Activated T-cell treated with anti-CD3 and anti-CD28 coated beads, Interleukin-2, amount 50 U/mL, for 72 hours (primary cell): Measurements from ENCODE around the gene MEF2B. TPM values are rescaled to one million over a fixed set of nuclear protein-coding genes. Genes with fewer than 3 reads are reported as not detected.

Experiments
- ATAC-seq, 2 donors: fragments of 150-1000 bp; cut with Tn5 transposase; replicated peaks in 1 of 2; 2 replicates each; pipeline ENCODE4 v1.10.0; 2021; ENCODE audit warnings: moderate library complexity in 2 of 2, mild to moderate bottlenecking in 1 of 2
- DNase-seq, 2 donors: peaks; one replicate each; pipeline ENCODE4 v3.0.0; 2021 to 2022; ENCODE audit warnings: mixed read lengths in 1 of 2
- H3K27ac Mint-ChIP-seq: one replicate; pipeline ENCODE4 v1.8.0; 2022; ENCODE audit warnings: mild to moderate bottlenecking, moderate library complexity, mixed read lengths
- H3K27me3 Mint-ChIP-seq: one replicate; pipeline ENCODE4 v1.8.0; 2022; ENCODE audit warnings: low read depth, mixed read lengths
- H3K36me3 Mint-ChIP-seq, 2 donors: one replicate each; pipeline ENCODE4 v1.8.0; 2022; ENCODE audit warnings: mixed read lengths in 2 of 2, mild to moderate bottlenecking in 1 of 2; ENCODE audit not compliant: insufficient read depth in 2 of 2
- H3K4me1 Mint-ChIP-seq: one replicate; pipeline ENCODE4 v1.8.0; 2022; ENCODE audit warnings: low read depth, mixed read lengths
- H3K4me3 Mint-ChIP-seq, 2 donors: one replicate each; pipeline ENCODE4 v1.8.0; 2022; ENCODE audit warnings: mild to moderate bottlenecking in 2 of 2, mixed read lengths in 2 of 2, moderate library complexity in 2 of 2
- H3K9me3 Mint-ChIP-seq, 2 donors: one replicate each; pipeline ENCODE4 v1.8.0; 2022; ENCODE audit warnings: mixed read lengths in 2 of 2
- total RNA-seq, 2 donors: library from RNA; stranded (reverse); gene quantifications; one replicate each; pipeline ENCODE4 v1.2.3, GENCODE V29; 2022

MEF2B gene
- 1 to 10 TPM; 2.1 to 6.4 TPM for total RNA-seq

GRCh38 chr19:19170053-19170872, at the start of gene MEF2B:
Gene MEF2B, minus strand, starts transcription at chr19:19170263. Its CDS starts 19,528 bp downstream, at chr19:19150735.
- Mint-ChIP-seq H3K4me1 (peaks cover 13% of the 10 kb centered on the region), H3K27me3 (no peaks in the 10 kb centered on the region), H3K4me3 (peak within 1 kb of the TSS; percentile 57 to 64), H3K36me3 (no peaks in the 10 kb centered on the region), H3K27ac (no peak within 1 kb of the TSS), H3K9me3 (no peaks in the 10 kb centered on the region)
- peak; percentile 95 to 97 for ATAC-seq
- DNase-seq = peak; percentile 83 to 86

- ATAC-seq (no peak), DNase-seq (no peak)
- H3K36me3 Mint-ChIP-seq = no peaks in the 10 kb centered on the region
- no peak overlapping the region for H3K27ac Mint-ChIP-seq
- no peak overlapping the region for H3K4me3 Mint-ChIP-seq
- H3K9me3 Mint-ChIP-seq = no peaks in the 10 kb centered on the region
- peaks cover 13% of the 10 kb centered on the region for H3K4me1 Mint-ChIP-seq
- H3K27me3 Mint-ChIP-seq = peaks cover 17% of the 10 kb centered on the region
Observed at GRCh38 chr19:19218911-19219310, 48.8 kb upstream of the MEF2B start.

- no peaks in the 10 kb centered on the region for H3K36me3 Mint-ChIP-seq
- peak in 1 of 2 donors; percentile 9 for ATAC-seq
- H3K27ac Mint-ChIP-seq = no peak overlapping the region
- DNase-seq = no peak
- H3K27me3 Mint-ChIP-seq = peaks cover 33% of the 10 kb centered on the region
- no peaks in the 10 kb centered on the region for H3K9me3 Mint-ChIP-seq
- peaks cover 16% of the 10 kb centered on the region for H3K4me1 Mint-ChIP-seq
- H3K4me3 Mint-ChIP-seq = no peak overlapping the region
Observed at GRCh38 chr19:19217099-19217498, 47.0 kb upstream of the MEF2B start.

DNA sequence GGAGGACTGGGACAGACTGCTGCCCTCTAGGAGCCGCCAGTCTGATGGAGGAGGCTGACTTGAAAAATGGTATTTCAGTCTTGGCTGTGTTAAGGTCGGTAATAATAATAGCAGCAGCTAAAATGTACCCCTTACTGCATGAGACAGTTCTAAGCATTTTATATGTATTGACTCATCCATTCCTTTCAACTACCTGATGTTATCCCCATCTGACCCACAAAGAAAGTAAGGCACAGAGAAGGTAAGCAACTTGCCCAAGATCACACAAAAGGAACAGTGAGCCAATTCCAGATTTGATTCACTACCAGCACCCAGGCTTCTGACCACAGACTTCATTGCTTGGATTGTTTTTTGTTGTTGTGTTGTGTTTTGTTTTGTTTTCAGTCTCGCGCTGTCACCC, 45.7 kb upstream of the MEF2B start:
- Mint-ChIP-seq H3K36me3 (no peaks in the 10 kb centered on the region), H3K4me3 (no peak overlapping the region), H3K27me3 (peaks cover 40% of the 10 kb centered on the region), H3K27ac (no peak overlapping the region), H3K9me3 (no peaks in the 10 kb centered on the region), H3K4me1 (peaks cover 16% of the 10 kb centered on the region)
- peak; percentile 35 to 55 for ATAC-seq
- DNase-seq = no peak

DNA sequence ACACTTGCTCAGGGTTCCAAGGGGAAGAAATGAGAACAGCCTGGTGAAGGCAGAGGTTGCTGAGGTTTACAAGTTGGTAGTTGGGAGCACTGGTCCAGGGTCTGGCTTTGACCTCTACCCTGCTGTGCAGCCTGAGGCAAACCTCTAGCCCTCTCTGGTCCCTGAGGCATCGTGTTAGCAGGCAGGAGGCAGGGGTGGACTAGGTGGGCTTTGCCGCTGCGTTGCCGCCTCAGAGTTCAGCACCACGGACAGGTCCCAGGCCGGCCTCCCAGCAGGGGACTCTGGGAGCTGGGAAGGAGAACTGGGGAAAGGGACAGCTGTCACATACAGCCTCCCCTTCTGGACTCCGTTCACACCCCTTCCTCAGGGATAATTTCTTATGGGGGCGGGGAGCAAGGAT, 44.8 kb upstream of the MEF2B start:
- Mint-ChIP-seq H3K9me3 (no peaks in the 10 kb centered on the region), H3K27me3 (peaks cover 46% of the 10 kb centered on the region), H3K36me3 (no peaks in the 10 kb centered on the region), H3K4me1 (peaks cover 16% of the 10 kb centered on the region), H3K27ac (no peak overlapping the region), H3K4me3 (no peak overlapping the region)
- peak; percentile 35 to 38 for DNase-seq
- ATAC-seq = no peak

GRCh38 chr19:19214159-19214490, 44.1 kb upstream of the MEF2B start:
- Mint-ChIP-seq H3K27me3 (peaks cover 50% of the 10 kb centered on the region), H3K27ac (no peak overlapping the region), H3K36me3 (no peaks in the 10 kb centered on the region), H3K4me3 (no peak overlapping the region), H3K9me3 (no peaks in the 10 kb centered on the region), H3K4me1 (peaks cover 16% of the 10 kb centered on the region)
- ATAC-seq (no peak), DNase-seq (no peak)

DNA sequence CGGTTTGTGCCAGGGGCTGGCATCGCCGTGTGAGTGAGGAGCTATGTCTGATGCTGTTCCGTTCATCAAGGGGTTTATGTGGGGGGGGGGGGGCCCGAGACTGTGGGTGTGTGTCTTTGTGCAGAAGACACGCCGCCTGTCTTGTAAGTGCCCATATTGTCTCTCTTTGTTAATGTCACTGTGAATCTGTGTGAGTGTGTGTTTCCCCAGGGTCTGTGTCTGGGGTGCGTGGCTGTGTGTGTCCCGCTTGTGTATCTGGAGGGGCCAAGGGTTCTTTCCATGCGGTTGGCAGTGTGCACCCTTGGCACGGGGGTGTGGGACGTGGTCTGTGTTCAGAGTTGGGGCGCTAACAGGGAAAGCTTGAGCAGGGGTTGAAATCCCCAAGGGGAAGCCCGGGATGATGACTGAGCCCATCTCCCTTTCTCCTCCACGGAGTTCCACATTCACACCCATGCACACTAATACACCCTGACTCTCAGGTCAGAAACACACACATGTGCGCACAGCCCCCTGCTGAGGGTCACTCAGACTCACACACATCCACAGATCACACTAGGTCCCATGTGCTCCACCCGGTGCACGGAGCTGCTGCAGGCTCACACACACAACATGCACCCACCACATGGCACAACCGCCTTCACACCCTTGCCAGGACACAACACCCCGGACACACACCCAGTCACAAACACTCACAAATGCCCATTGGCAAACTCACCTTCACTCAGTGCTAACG, 43.5 kb upstream of the MEF2B start:
- Mint-ChIP-seq H3K4me3 (no peak overlapping the region), H3K36me3 (no peaks in the 10 kb centered on the region), H3K9me3 (no peaks in the 10 kb centered on the region), H3K4me1 (peaks cover 16% of the 10 kb centered on the region), H3K27ac (no peak overlapping the region), H3K27me3 (peaks cover 50% of the 10 kb centered on the region)
- ATAC-seq (no peak), DNase-seq (no peak)

DNA sequence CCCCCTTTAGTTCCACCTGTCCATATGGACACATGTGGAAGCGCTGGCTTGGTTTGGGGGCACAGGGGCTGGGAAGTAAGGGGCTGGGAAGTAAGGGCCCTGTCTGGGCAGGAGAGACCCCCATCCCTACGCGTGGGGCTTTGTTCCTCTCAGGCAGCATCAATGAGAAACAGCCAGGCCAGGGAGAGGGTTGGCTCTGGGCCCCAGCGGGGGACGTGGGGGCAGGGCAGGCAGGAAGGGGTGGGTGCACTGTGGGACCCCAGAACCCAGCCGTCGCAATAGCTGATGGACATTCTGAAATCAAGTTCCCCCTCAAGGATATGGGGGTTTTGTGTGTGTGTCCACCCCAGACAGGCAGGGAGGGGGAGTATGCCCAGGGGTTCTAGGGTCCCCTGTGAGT, 42.9 kb upstream of the MEF2B start:
- peaks cover 50% of the 10 kb centered on the region for H3K27me3 Mint-ChIP-seq

GRCh38 chr19:19211499-19212420, 41.7 kb upstream of the MEF2B start, which contains the start of gene NCAN:
Gene NCAN, plus strand, starts transcription at chr19:19211958. Its CDS starts 4,996 bp downstream, at chr19:19216954.
- no peak within 1 kb of the TSS for H3K4me3 Mint-ChIP-seq
- H3K36me3 Mint-ChIP-seq = no peaks in the 10 kb centered on the region
- H3K27ac Mint-ChIP-seq = no peak within 1 kb of the TSS
- H3K9me3 Mint-ChIP-seq = peaks cover 0 to 6% of the 10 kb centered on the region in 2 donors
- H3K4me1 Mint-ChIP-seq = peaks cover 24% of the 10 kb centered on the region
- no peak for DNase-seq
- peaks cover 45% of the 10 kb centered on the region for H3K27me3 Mint-ChIP-seq
- ATAC-seq = no peak

More for the DNA sequence above, 42.9 kb upstream of the MEF2B start:
- Mint-ChIP-seq H3K9me3 (no peaks in the 10 kb centered on the region), H3K36me3 (no peaks in the 10 kb centered on the region), H3K4me3 (no peak overlapping the region), H3K4me1 (peaks cover 16% of the 10 kb centered on the region), H3K27ac (no peak overlapping the region)
- ATAC-seq (no peak), DNase-seq (no peak)

DNA sequence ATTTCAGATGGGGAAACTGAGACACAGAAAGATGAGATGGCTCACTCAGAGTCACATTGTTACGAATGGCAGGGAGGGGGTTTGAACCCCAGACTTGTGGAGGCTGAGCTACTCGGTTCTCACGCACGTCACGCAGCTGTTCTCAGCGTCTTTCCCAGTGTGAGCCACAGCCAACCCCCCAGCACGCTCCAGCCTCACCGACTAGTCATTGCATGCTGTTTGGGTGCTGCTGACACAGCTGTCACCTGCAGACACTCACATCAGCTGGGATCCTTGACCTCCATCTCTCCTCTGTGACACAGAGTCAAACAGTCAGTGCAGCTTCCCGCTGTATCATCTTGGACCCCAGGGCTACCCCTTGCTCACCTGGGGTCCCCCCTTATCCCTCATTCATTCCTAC, 39.3 kb upstream of the MEF2B start:
- no peak overlapping the region for H3K4me3 Mint-ChIP-seq
- H3K36me3 Mint-ChIP-seq = no peaks in the 10 kb centered on the region
- ATAC-seq = no peak
- peaks cover 0 to 6% of the 10 kb centered on the region in 2 donors for H3K9me3 Mint-ChIP-seq
- no peak overlapping the region for H3K27ac Mint-ChIP-seq
- peaks cover 28% of the 10 kb centered on the region for H3K4me1 Mint-ChIP-seq
- H3K27me3 Mint-ChIP-seq = peaks cover 38% of the 10 kb centered on the region
- DNase-seq = no peak

- no peak overlapping the region for H3K27ac Mint-ChIP-seq
- no peak for DNase-seq
Observed at GRCh38 chr19:19207637-19208572, 37.8 kb upstream of the MEF2B start.

GRCh38 chr19:19206938-19207337, 36.9 kb upstream of the MEF2B start:
- Mint-ChIP-seq H3K4me3 (no peak overlapping the region), H3K4me1 (peaks cover 30% of the 10 kb centered on the region), H3K36me3 (peaks cover 0 to 2% of the 10 kb centered on the region in 2 donors), H3K27me3 (peaks cover 17% of the 10 kb centered on the region), H3K27ac (no peak overlapping the region), H3K9me3 (peaks cover 0 to 6% of the 10 kb centered on the region in 2 donors)
- ATAC-seq = no peak
- DNase-seq = no peak

More at GRCh38 chr19:19207637-19208572, 37.8 kb upstream of the MEF2B start:
- Mint-ChIP-seq H3K36me3 (peaks cover 0 to 2% of the 10 kb centered on the region in 2 donors), H3K27me3 (peaks cover 23% of the 10 kb centered on the region), H3K4me3 (no peak overlapping the region), H3K9me3 (peaks cover 0 to 6% of the 10 kb centered on the region in 2 donors), H3K4me1 (peaks cover 23% of the 10 kb centered on the region)
- ATAC-seq = no peak
